Neural progenitor cell (in vitro differentiated cells): Measurements from ENCODE around the gene RXRB.

Source experiments
- CTCF ChIP-seq: fragments of 200-600 bp; sonication (generic); IDR thresholded peaks from 2 replicates; pipeline ENCODE4 v1.5.1; 2017; ENCODE audit warnings: antibody characterized with exemption, mild to moderate bottlenecking
- EZH2 ChIP-seq: fragments of 200-600 bp; sonication (generic); IDR thresholded peaks from 2 replicates; pipeline ENCODE4 v1.6.1; 2017; ENCODE audit warnings: antibody characterized with exemption, mild to moderate bottlenecking, moderate library complexity

GRCh38 chr6:33213989-33214335, 13.5 kb upstream of the RXRB start:
- TF ChIP-seq CTCF (no peak), EZH2 (no peak)
